Smooth muscle cell (in vitro differentiated cells): ENCODE measurements around the gene TMIGD2. TPM values are rescaled to one million over a fixed set of nuclear protein-coding genes. Genes with fewer than 3 reads are reported as not detected.
"Not testable (repeated sequence)": the region's sequence is repeated elsewhere in the genome, so short reads cannot be mapped to it uniquely, and the experiment has no call there.

Experiments
- DNase-seq: peaks from one replicate; lab custom pipeline; 2025; ENCODE audit not compliant: unreplicated experiment; lab: John Stamatoyannopoulos, UW
- H2AFZ ChIP-seq: fragments of 200-600 bp; sonication (generic); 2 replicates; pipeline ENCODE4 v1.6.0; 2016; ENCODE audit warnings: antibody characterized with exemption, low read depth, mild to moderate bottlenecking
- H3F3A ChIP-seq: fragments of 200-600 bp; sonication (generic); 2 replicates; pipeline ENCODE4 v1.6.0; 2017; ENCODE audit warnings: antibody characterized with exemption, low read depth
- H3K27ac ChIP-seq: fragments of 200-600 bp; sonication (generic); 2 replicates; pipeline ENCODE4 v1.5.1; 2016; ENCODE audit warnings: low read depth, mild to moderate bottlenecking
- H3K27me3 ChIP-seq: fragments of 200-600 bp; sonication (generic); 2 replicates; pipeline ENCODE4 v1.6.1; 2016; ENCODE audit warnings: low read depth, mild to moderate bottlenecking
- H3K36me3 ChIP-seq: fragments of 200-600 bp; sonication (generic); 2 replicates; pipeline ENCODE4 v1.5.1; 2016; ENCODE audit warnings: low read depth
- H3K4me1 ChIP-seq: fragments of 200-600 bp; sonication (generic); 2 replicates; pipeline ENCODE4 v1.5.1; 2016; ENCODE audit warnings: low read depth
- H3K4me2 ChIP-seq: fragments of 200-600 bp; sonication (generic); 2 replicates; pipeline ENCODE4 v1.6.0; 2016; ENCODE audit warnings: mild to moderate bottlenecking
- H3K4me3 ChIP-seq: fragments of 200-600 bp; sonication (generic); 2 replicates; pipeline ENCODE4 v1.5.1; 2016; ENCODE audit warnings: mild to moderate bottlenecking
- H3K79me2 ChIP-seq: fragments of 200-600 bp; sonication (generic); 2 replicates; pipeline ENCODE4 v1.6.0; 2016; ENCODE audit warnings: low read depth, mild to moderate bottlenecking
- H3K9ac ChIP-seq: fragments of 200-600 bp; sonication (generic); 2 replicates; pipeline ENCODE4 v1.6.0; 2016; ENCODE audit warnings: low read depth
- H3K9me3 ChIP-seq: fragments of 200-600 bp; sonication (generic); replicated peaks from 2 replicates; pipeline ENCODE4 v1.5.1; 2016; ENCODE audit warnings: low read depth
- H4K20me1 ChIP-seq: fragments of 200-600 bp; sonication (generic); 2 replicates; pipeline ENCODE4 v1.6.0; 2016; ENCODE audit warnings: low read depth
- WGBS: methylation state at CpG from one replicate; pipeline ENCODE4 v1.1.7; 2016; ENCODE audit warnings: low lambda C conversion rate; 5-methylcytosine and 5-hydroxymethylcytosine counted together
- polyA plus RNA-seq: library from polyadenylated mRNA; unstranded; fragments of >200 nt; fragmentation: Nextera tagmentation; extraction: Ambion mirVana; gene quantifications from 2 replicates; pipeline ENCODE4 v1.2.1, GENCODE V29; 2016
- total RNA-seq: library from RNA; depleted of rRNA; stranded (reverse); fragments of >200 nt; gene quantifications from 2 replicates; pipeline ENCODE4 v1.2.3, GENCODE V29; 2014
- TF ChIP-seq, protein P1 (sequence below): fragments of 200-600 bp; sonication (generic); IDR thresholded peaks from 2 replicates; pipeline ENCODE4 v1.5.1; 2017; ENCODE audit warnings: borderline replicate concordance, mild to moderate bottlenecking, antibody characterized with exemption; ENCODE audit not compliant: insufficient read depth, poor library complexity, severe bottlenecking

Gene TMIGD2
- total and polyA plus RNA-seq, 2 experiments from 2014 or later, result not detected

DNA sequence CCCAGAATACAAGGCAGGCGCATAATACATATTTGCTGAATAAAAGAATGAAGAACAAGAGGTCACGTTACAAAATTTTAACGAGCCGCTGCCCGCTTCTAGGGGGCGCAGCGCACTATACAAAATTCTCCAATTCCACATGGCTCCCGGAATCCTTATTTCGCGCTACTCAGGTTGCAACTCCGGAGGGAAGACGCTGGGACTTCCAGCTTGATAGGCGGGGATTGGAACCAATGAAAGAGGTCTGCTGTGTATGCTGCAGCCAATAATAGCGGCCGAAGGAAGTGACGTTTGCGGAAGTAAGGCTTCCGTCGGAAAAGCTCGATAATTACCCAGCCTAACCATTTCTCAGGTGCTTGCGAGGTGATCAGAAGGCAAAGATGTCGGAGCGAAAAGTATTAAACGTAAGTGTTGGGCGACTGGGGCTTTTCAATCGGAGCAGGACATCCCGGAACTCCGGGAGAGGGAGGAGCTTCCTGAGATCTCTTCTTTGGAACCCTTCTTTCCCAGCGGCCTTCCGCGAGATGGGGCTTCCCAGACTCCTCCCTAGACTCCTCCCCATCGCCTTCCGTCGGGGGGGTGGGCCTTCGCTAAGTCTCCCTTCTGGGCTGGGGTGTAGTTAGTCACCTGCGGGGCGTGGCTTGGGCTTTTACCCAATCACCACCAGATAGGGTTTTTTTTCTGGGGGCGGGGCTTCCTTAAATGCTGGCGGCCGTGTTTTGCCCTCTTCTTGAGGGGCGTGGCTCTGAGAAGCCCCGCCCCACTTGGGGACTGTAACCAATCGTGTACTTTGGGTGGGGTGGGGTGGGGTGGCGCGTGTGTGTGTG is 55.2 kb downstream of the TMIGD2 start, which contains the start of gene YJU2:
TSS of gene YJU2 (plus strand) at position 314 of the 827 bp plus-strand sequence. CDS start at position 381, 67 bp downstream.
- H4K20me1 ChIP-seq, result no peaks in the 10 kb centered on the region
- H3K36me3 ChIP-seq, result no peaks in the 10 kb centered on the region
- H3K9ac ChIP-seq, result peak within 1 kb of the TSS; percentile 93
- peak within 1 kb of the TSS; percentile 88 for H2AFZ ChIP-seq
- peak; percentile 92 for DNase-seq
- H3K4me2 ChIP-seq, result peak within 1 kb of the TSS; percentile 82
- no peaks in the 10 kb centered on the region for H3K27me3 ChIP-seq
- WGBS, result 1% methylated on average over 40 of the region's 45 CpGs
- TF ChIP-seq, protein P1, sequence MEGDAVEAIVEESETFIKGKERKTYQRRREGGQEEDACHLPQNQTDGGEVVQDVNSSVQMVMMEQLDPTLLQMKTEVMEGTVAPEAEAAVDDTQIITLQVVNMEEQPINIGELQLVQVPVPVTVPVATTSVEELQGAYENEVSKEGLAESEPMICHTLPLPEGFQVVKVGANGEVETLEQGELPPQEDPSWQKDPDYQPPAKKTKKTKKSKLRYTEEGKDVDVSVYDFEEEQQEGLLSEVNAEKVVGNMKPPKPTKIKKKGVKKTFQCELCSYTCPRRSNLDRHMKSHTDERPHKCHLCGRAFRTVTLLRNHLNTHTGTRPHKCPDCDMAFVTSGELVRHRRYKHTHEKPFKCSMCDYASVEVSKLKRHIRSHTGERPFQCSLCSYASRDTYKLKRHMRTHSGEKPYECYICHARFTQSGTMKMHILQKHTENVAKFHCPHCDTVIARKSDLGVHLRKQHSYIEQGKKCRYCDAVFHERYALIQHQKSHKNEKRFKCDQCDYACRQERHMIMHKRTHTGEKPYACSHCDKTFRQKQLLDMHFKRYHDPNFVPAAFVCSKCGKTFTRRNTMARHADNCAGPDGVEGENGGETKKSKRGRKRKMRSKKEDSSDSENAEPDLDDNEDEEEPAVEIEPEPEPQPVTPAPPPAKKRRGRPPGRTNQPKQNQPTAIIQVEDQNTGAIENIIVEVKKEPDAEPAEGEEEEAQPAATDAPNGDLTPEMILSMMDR, result peak; percentile 53
- no peaks in the 10 kb centered on the region for H3F3A ChIP-seq
- H3K4me3 ChIP-seq, result peak within 1 kb of the TSS; percentile 66
- H3K4me1 ChIP-seq, result no peaks in the 10 kb centered on the region
- no peaks in the 10 kb centered on the region for H3K9me3 ChIP-seq
- peak within 1 kb of the TSS; percentile 94 for H3K27ac ChIP-seq
- no peaks in the 10 kb centered on the region for H3K79me2 ChIP-seq

DNA sequence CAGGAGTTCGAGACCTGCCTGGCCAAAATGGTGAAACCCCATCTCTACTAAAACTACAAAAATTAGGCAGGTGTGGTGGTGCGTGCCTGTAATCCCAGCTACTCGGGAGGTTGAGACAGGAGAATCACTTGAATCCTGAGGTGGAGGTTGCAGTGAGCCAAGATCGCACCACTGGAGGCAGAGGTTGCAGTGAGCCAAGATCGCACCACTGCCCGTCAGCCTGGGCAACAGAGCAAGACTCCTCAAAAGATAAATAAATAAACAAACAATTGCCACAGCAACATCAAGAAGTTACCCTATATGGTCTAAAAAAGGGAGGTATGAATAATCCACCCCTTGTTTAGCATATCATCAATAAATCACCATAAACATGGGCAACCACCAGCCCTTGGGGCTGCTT is 56.3 kb downstream of the TMIGD2 start:
- Histone ChIP-seq H2AFZ (peak overlapping the region; percentile 88), H3K4me2 (peak overlapping the region; percentile 82), H3K27ac (peak overlapping the region; percentile 94)
- not testable (repeated sequence) for H3K36me3 ChIP-seq, H3K27me3 ChIP-seq, H4K20me1 ChIP-seq, H3K4me1 ChIP-seq, H3K4me3 ChIP-seq, DNase-seq, H3F3A ChIP-seq, H3K9me3 ChIP-seq, H3K9ac ChIP-seq, H3K79me2 ChIP-seq
- 100% methylated on average over 6 of the region's 6 CpGs for WGBS

Other genes with a start within 250 kb of the TMIGD2 start
- 13.3 and 16.1 TPM in 2 replicates for gene ZBTB7A, start 235.5 kb downstream of the TMIGD2 start, total RNA-seq
- gene ZBTB7A, start 235.5 kb downstream of the TMIGD2 start, polyA plus RNA-seq, result 36.0 and 53.4 TPM in 2 replicates
- 79.1 and 90.1 TPM in 2 replicates for gene MAP2K2, start 178.3 kb downstream of the TMIGD2 start, total RNA-seq
- 186 and 193 TPM in 2 replicates for gene MAP2K2, start 178.3 kb downstream of the TMIGD2 start, polyA plus RNA-seq
- gene CREB3L3, start 148.8 kb downstream of the TMIGD2 start, total RNA-seq, result not detected in 2 replicates
- gene CREB3L3, start 148.8 kb downstream of the TMIGD2 start, polyA plus RNA-seq, result not detected in 2 replicates
- 14.2 and 14.5 TPM in 2 replicates for gene SIRT6, start 119.8 kb downstream of the TMIGD2 start, total RNA-seq
- 9.2 and 9.4 TPM in 2 replicates for gene SIRT6, start 119.8 kb downstream of the TMIGD2 start, polyA plus RNA-seq
- gene ANKRD24, start 119.7 kb downstream of the TMIGD2 start, total RNA-seq, result 0.09 TPM in 1 of 2 replicates, not detected in the other
- gene ANKRD24, start 119.7 kb downstream of the TMIGD2 start, polyA plus RNA-seq, result 0.70 and 1.5 TPM in 2 replicates
- 0.18 and 0.40 TPM in 2 replicates for gene EBI3, start 72.9 kb downstream of the TMIGD2 start, total RNA-seq
- gene EBI3, start 72.9 kb downstream of the TMIGD2 start, polyA plus RNA-seq, result 3.3 and 3.9 TPM in 2 replicates
- gene YJU2, start 55.3 kb downstream of the TMIGD2 start, total RNA-seq, result 8.7 and 11.6 TPM in 2 replicates
- gene YJU2, start 55.3 kb downstream of the TMIGD2 start, polyA plus RNA-seq, result 12.0 and 16.6 TPM in 2 replicates
- gene SHD, start 23.1 kb downstream of the TMIGD2 start, total RNA-seq, result not detected in 2 replicates
- gene SHD, start 23.1 kb downstream of the TMIGD2 start, polyA plus RNA-seq, result not detected in 2 replicates
- gene FSD1, start 2.2 kb upstream of the TMIGD2 start, total RNA-seq, result 6.9 and 9.9 TPM in 2 replicates
- gene FSD1, start 2.2 kb upstream of the TMIGD2 start, polyA plus RNA-seq, result 16.0 and 16.5 TPM in 2 replicates
- gene STAP2, start 36.4 kb upstream of the TMIGD2 start, total RNA-seq, result 10.7 and 13.0 TPM in 2 replicates
- gene STAP2, start 36.4 kb upstream of the TMIGD2 start, polyA plus RNA-seq, result 8.3 and 26.5 TPM in 2 replicates
- 2.4 and 3.9 TPM in 2 replicates for gene MPND, start 41.2 kb upstream of the TMIGD2 start, total RNA-seq
- 10.9 and 14.6 TPM in 2 replicates for gene MPND, start 41.2 kb upstream of the TMIGD2 start, polyA plus RNA-seq
- 50.1 and 52.9 TPM in 2 replicates for gene SH3GL1, start 98.2 kb upstream of the TMIGD2 start, total RNA-seq
- 120 and 132 TPM in 2 replicates for gene SH3GL1, start 98.2 kb upstream of the TMIGD2 start, polyA plus RNA-seq
- gene CHAF1A, start 100.3 kb upstream of the TMIGD2 start, total RNA-seq, result 3.8 and 14.7 TPM in 2 replicates
- 11.4 and 14.8 TPM in 2 replicates for gene CHAF1A, start 100.3 kb upstream of the TMIGD2 start, polyA plus RNA-seq
- 49.4 and 50.7 TPM in 2 replicates for gene UBXN6, start 155.4 kb upstream of the TMIGD2 start, total RNA-seq
- gene UBXN6, start 155.4 kb upstream of the TMIGD2 start, polyA plus RNA-seq, result 44.8 and 51.3 TPM in 2 replicates
- gene HDGFL2, start 169.9 kb upstream of the TMIGD2 start, total RNA-seq, result 27.9 and 37.0 TPM in 2 replicates
- 89.1 and 94.1 TPM in 2 replicates for gene HDGFL2, start 169.9 kb upstream of the TMIGD2 start, polyA plus RNA-seq
- 0.09 TPM in 1 of 2 replicates, not detected in the other for gene PLIN4, start 216.1 kb upstream of the TMIGD2 start, total RNA-seq
- 0.23 and 0.93 TPM in 2 replicates for gene PLIN4, start 216.1 kb upstream of the TMIGD2 start, polyA plus RNA-seq
- not detected in 2 replicates for gene PLIN5, start 232.8 kb upstream of the TMIGD2 start, total RNA-seq
- gene PLIN5, start 232.8 kb upstream of the TMIGD2 start, polyA plus RNA-seq, result 0.27 TPM in 1 of 2 replicates, not detected in the other
- gene LRG1, start 237.6 kb upstream of the TMIGD2 start, total RNA-seq, result not detected in 2 replicates
- gene LRG1, start 237.6 kb upstream of the TMIGD2 start, polyA plus RNA-seq, result not detected in 2 replicates